ENCODE measurements around the gene SAFB.

The SAFB gene

GRCh38 chr19:5628461-5628860, 5.6 kb downstream of the SAFB start:
- H3K27me3 ChIP-seq (ENCODE audit: insufficient read depth, poor library complexity, severe bottlenecking), result no peaks in the 10 kb centered on the region
- ATAC-seq (ENCODE audit: low read depth) (no peak), DNase-seq (ENCODE audit: low spot score) (no peak)
- TF ChIP-seq CTCF (IDR thresholded peaks at IDR 0.05; ENCODE audit: poor library complexity, severe bottlenecking), result no peak
- no peak overlapping the region for H3K4me3 ChIP-seq (ENCODE audit: severe bottlenecking)
- no peak overlapping the region for H3K27ac ChIP-seq (ENCODE audit: poor library complexity, severe bottlenecking)
- no peaks in the 10 kb centered on the region for H3K9me3 ChIP-seq (ENCODE audit: severe bottlenecking)
- H3K4me1 ChIP-seq (ENCODE audit: insufficient read depth, poor library complexity, severe bottlenecking), result peaks cover 8% of the 10 kb centered on the region
- peaks cover 75% of the 10 kb centered on the region for H3K36me3 ChIP-seq (ENCODE audit: low read depth)

- Histone ChIP-seq H3K36me3 (ENCODE audit: low read depth) (peaks cover 76% of the 10 kb centered on the region), H3K27me3 (ENCODE audit: insufficient read depth, poor library complexity, severe bottlenecking) (no peaks in the 10 kb centered on the region), H3K27ac (ENCODE audit: poor library complexity, severe bottlenecking) (no peak overlapping the region), H3K4me1 (ENCODE audit: insufficient read depth, poor library complexity, severe bottlenecking) (peaks cover 8% of the 10 kb centered on the region), H3K9me3 (ENCODE audit: severe bottlenecking) (no peaks in the 10 kb centered on the region), H3K4me3 (ENCODE audit: severe bottlenecking) (no peak overlapping the region)
- DNase-seq (ENCODE audit: low spot score), result no peak
- no peak for TF ChIP-seq CTCF (IDR thresholded peaks at IDR 0.05; ENCODE audit: poor library complexity, severe bottlenecking)
- ATAC-seq (ENCODE audit: low read depth), result no peak
These were observed 6.1 kb downstream of the SAFB start for GRCh38 chr19:5628919-5629481.

- Histone ChIP-seq H3K27me3 (ENCODE audit: insufficient read depth, poor library complexity, severe bottlenecking) (no peaks in the 10 kb centered on the region), H3K4me3 (ENCODE audit: severe bottlenecking) (no peak overlapping the region), H3K27ac (ENCODE audit: poor library complexity, severe bottlenecking) (no peak overlapping the region), H3K4me1 (ENCODE audit: insufficient read depth, poor library complexity, severe bottlenecking) (no peaks in the 10 kb centered on the region), H3K36me3 (ENCODE audit: low read depth) (peaks cover 58% of the 10 kb centered on the region), H3K9me3 (ENCODE audit: severe bottlenecking) (no peaks in the 10 kb centered on the region)
- no peak for ATAC-seq (ENCODE audit: low read depth)
- DNase-seq (ENCODE audit: low spot score), result no peak
- no peak for TF ChIP-seq CTCF (IDR thresholded peaks at IDR 0.05; ENCODE audit: poor library complexity, severe bottlenecking)
These were observed 8.8 kb downstream of the SAFB start for GRCh38 chr19:5631567-5632240.

GRCh38 chr19:5632241-5632612, 9.3 kb downstream of the SAFB start:
- ATAC-seq (ENCODE audit: low read depth) (no peak), DNase-seq (ENCODE audit: low spot score) (no peak)
- peaks cover 55% of the 10 kb centered on the region for H3K36me3 ChIP-seq (ENCODE audit: low read depth)
- H3K4me1 ChIP-seq (ENCODE audit: insufficient read depth, poor library complexity, severe bottlenecking), result no peaks in the 10 kb centered on the region
- no peak overlapping the region for H3K4me3 ChIP-seq (ENCODE audit: severe bottlenecking)
- H3K9me3 ChIP-seq (ENCODE audit: severe bottlenecking), result no peaks in the 10 kb centered on the region
- H3K27ac ChIP-seq (ENCODE audit: poor library complexity, severe bottlenecking), result no peak overlapping the region
- no peak for TF ChIP-seq CTCF (IDR thresholded peaks at IDR 0.05; ENCODE audit: poor library complexity, severe bottlenecking)
- H3K27me3 ChIP-seq (ENCODE audit: insufficient read depth, poor library complexity, severe bottlenecking), result no peaks in the 10 kb centered on the region

GRCh38 chr19:5632657-5633056, 9.8 kb downstream of the SAFB start:
- no peak for ATAC-seq (ENCODE audit: low read depth)

More at GRCh38 chr19:5632657-5633056, 9.8 kb downstream of the SAFB start:
- DNase-seq (ENCODE audit: low spot score), result no peak
- Histone ChIP-seq H3K27me3 (ENCODE audit: insufficient read depth, poor library complexity, severe bottlenecking) (no peaks in the 10 kb centered on the region), H3K4me1 (ENCODE audit: insufficient read depth, poor library complexity, severe bottlenecking) (no peaks in the 10 kb centered on the region), H3K4me3 (ENCODE audit: severe bottlenecking) (no peak overlapping the region), H3K27ac (ENCODE audit: poor library complexity, severe bottlenecking) (no peak overlapping the region), H3K9me3 (ENCODE audit: severe bottlenecking) (no peaks in the 10 kb centered on the region), H3K36me3 (ENCODE audit: low read depth) (peaks cover 51% of the 10 kb centered on the region)
- no peak for TF ChIP-seq CTCF (IDR thresholded peaks at IDR 0.05; ENCODE audit: poor library complexity, severe bottlenecking)

All from RWPE2 (cell line).